GM18868 (cell line): Measurements from ENCODE around the gene SCCPDH.

Experiments used
- ATAC-seq: cut with Tn5 transposase; IDR thresholded peaks from one replicate; pipeline ENCODE4 v1.9.1; 2021; ENCODE audit warnings: mild to moderate bottlenecking, moderate library complexity; ENCODE audit not compliant: unreplicated experiment

Gene SCCPDH

DNA sequence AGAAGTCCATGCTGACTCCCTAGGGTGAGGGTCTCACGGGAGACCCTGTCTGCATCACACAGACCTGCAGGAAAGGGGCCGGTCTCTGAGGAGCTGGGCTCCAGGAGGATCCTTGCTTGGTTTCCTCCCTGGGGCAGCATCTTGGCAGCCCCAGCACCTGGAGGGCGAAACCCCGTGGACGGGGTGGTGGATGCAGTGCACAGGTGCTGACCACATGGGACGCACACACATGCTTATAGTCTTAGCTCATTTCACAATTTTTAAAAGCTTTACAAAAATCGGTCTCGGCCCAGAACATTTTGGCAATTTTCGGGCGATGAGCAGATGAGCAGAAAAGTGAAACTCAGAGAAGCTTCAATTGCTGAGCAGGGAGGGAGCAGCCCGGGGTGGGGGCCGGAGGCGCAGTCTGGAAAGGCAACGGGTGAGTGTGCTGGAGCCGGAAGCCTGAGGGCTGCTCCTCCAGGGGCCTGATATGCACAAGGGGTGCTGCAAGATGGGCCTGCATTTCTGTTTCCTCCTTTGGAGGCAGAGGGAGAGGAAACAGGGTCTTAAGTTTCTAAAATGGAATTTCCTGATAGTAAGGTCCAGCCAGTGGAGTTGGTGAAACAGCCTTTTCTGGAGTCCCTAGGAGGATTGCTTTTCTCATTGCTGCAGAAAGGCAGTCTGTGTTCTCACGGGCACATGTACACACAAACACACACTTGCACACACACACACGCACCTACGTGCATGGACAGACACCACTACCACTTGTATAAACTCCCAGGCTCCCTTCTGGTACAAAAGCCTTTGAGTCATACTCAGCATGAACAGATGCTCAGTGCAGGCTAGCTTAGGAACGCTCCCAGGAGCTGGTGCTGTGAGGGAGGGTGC lies 60.6 kb downstream of the SCCPDH start:
- peak; percentile 34 for ATAC-seq

DNA sequence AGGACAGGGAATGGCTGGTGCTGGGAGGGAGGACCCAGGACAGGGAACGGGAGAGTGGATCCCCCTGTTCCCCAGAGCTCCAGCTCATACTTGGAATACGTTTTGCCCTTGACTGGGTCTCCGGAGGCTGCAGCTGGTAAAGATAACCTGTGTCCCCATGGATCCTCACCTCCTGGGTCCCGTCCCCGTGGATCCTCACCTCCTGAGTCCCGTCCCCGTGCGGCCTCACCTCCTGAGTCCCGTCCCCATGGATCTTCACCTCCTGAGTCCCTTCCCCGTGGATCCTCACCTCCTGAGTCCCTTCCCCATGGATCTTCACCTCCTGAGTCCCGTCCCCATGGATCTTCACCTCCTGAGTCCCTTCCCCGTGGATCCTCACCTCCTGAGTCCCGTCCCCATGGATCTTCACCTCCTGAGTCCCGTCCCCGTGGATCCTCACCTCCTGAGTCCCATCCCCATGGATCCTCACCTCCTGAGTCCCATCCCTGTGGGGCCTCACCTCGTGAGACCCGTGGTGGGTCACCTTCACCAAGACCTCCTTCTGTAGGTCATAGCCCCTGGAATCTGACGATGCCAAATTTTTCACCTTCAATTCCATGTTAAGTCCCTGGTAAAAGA lies 61.4 kb downstream of the SCCPDH start:
- ATAC-seq, result no peak

DNA sequence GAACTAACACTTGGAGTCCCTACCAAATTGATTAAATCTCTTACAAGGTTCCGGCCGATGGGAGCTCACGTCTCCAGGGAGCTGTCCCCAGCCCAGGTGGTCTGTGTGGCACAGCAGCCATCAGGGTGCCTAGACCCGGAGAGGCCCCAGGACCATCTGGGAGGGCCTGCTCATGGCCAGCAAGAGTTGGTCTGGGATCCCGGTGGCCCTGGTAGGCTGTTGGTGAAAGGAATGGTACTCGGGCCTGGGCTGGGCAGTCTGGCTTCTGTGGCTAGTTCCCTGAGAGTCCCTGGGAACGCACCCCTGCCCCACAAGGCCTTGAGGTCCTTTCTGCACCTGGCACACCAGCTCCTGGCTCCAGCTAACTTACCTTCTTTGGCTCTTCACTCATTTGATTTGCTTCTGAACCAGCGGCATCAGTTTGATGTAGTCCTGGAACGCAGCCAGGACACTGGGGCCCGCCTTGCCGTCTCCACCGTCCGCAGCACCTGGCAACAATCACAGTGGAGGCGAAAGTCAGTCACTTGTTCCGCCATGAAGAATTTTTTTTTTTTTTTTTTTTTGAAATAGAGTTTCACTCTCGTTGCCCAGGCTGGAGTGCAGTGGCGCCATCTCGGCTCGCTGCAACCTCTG lies 62.5 kb downstream of the SCCPDH start:
- no peak for ATAC-seq

DNA sequence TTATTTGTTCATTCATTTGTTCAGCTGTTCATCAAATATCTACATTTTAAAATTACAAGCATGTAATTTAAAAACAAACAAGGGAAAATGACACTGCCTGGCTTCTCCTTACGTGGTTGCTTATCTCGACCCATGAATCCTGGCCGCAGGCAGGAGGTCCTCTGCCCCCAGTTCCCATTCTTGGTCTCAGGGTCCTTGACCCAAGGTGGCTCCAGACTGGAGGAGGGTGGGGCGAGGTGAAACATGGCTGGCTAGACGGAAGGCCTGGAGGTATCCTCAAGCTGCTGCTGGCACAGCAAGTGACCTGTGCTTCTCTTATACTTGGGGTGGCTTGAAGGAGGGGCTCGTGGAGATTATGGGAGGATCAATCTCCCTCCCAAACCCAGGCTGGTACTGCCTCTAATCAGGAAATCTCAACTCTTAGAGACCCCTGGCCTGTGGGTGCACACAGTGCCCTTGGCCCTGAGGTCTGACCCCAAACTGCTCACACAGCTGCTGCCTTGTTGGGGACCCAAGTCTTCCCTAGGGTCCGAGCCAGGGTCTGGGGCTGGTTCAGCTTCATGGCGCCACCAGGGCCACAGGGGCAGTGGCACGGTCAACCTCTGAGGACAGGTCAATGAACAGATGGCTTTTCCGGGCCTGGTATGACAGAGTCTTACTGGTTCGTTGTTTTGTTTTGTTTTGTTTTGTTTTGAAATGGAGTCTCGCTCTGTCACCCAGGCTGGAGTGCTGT lies 63.7 kb downstream of the SCCPDH start:
- no peak for ATAC-seq

DNA sequence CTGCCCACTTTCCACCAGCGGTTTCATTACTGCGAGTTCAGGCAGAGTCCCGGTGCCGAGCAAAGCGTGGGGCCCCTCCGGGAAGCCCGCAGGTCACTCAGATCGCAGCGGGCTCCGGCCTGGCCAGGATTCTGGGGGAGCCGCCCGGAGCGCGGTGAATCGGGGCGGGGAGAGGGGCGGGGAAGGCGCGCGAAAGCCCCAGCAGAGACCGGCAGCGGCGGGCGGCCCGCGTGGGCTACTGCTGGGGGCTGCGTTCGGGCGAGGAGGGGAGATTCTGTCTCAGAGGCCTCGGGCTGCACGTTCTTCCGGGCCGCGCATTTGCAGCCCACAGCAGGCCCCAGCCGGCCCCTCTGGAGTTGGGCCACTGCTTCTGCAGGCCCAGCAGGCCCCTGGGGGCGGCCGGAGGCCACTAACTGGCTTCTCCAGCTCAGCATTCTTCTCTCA lies 64.7 kb downstream of the SCCPDH start:
- ATAC-seq, result no peak

DNA sequence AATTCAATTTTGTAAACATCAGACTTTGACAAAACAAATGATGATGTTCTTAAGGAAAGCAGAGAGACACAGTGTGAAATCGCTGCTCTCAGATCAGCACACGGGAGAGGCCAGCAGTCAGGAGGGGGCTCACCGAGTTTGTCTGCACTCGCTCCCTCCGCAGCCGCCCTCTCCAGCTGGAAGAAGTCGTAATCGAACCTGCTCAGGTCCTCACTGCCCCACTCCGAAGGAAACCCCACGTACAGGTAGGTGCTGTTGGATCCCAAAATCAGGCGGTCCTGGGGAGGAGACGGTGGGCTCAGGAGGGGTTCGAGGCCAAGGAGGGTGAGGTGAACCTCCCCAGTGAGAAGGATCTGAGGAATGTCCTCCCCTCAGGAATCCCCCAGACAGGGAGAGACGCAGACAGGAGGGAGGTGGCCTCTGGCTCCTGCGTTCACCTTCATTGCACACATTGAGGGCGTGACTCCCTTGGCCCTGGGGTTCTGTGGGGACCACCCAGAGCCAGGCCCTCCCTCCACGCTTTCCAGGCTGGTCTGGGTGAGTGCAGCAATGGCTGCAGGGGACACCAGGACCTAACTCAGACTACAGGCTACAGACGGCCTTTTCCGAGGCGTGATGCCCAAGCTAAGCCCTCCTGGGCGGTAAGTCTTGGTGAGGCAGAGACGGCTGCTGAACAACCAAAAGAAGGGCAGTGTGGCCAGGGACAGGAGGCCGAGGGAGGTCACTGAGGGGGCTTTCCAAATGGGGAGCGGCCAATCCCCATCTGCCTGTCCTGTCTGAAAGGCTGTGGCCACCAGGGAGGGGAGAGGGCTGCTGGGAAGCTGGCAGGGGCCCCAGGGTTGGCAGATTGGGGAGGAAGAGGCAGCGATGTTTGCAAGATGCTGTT lies 65.5 kb downstream of the SCCPDH start:
- ATAC-seq, result no peak

DNA sequence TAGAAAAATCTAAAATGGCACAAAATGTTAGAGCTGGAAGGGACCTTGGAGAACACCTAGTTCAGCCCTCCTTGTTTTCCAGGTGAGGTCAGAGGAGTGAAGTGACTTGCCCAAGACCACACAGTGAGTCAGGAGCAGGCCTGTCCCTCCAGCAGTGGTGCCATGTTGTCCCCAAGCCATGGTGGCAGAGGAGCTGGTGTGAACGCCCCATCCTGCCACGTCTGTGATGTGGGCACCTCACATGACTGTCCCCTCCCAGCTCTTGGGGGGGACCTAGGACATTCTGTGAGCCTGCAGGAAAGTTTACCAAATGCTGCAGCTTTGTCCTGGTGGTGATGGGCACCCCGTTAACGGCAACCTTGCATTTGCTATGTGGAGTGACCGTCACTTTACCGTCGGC lies 66.2 kb downstream of the SCCPDH start:
- ATAC-seq, result no peak

DNA sequence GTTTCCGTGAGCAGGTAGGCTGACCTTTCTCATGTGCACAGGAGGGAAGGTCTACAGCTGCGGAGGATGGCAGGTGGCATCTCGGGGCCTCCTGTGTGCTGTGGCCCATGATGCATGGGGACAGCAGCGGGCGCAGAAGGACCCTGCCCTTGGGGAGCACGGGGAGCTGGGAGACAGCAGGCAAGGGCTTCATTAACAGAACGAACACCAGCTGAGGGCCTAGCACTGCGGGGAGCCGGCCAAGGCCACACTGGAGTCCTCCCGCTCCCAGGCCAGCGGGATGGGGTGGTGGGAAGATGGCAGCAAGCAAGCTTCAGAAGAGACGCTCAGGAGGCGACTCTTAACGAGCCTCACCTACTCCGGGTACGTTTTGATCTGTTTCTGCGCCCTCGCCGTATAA lies 66.6 kb downstream of the SCCPDH start:
- ATAC-seq, result no peak

DNA sequence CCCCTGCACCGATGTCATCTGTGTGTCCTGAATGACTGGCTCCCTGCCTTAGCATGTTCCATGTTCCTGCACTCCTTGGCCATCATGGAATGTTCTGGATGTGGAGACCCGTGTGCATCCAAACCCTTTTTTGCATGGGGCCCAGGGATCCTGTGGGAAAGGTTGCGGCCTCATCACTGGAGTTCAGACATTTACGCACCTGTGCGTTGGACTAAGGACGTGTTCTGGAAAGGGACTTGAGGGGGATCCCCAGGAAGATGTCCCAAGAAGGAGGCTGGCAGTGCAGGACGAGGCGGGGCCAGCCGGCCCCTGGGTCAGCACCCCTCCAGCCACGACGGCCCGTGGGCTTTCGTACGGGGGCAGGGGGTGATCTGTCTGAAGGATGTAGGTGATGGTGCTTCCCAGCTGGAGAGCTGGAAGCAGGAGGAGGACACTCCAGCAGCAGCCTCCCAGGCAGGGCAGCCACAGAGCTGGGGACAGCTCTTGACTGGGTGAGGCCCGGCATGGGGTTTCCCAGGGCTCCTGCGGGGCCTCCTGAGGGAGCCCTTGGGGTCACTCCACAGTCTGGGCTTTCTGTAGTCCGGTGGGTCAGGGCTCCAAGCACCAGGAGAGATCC lies 67.2 kb downstream of the SCCPDH start:
- ATAC-seq, result no peak

DNA sequence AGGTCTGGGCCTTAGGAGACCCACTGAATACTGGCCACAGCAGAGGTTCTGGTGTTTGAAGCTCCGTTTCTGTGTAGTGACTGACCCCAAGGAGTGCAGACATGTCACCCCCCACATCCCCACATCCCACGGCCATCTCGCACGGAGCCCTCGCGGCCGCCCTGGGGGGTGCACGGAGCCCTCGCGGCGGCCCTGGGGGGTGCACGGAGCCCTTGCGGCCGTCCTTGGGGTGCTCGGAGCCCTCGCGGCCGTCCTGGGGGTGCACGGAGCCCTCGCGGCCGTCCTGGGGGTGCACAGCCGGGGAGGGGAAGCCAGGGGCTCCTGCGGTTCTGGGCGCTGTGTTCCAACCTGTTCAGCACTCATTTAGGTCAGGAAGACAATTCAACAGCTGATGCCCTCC lies 68.4 kb downstream of the SCCPDH start:
- ATAC-seq, result no peak

DNA sequence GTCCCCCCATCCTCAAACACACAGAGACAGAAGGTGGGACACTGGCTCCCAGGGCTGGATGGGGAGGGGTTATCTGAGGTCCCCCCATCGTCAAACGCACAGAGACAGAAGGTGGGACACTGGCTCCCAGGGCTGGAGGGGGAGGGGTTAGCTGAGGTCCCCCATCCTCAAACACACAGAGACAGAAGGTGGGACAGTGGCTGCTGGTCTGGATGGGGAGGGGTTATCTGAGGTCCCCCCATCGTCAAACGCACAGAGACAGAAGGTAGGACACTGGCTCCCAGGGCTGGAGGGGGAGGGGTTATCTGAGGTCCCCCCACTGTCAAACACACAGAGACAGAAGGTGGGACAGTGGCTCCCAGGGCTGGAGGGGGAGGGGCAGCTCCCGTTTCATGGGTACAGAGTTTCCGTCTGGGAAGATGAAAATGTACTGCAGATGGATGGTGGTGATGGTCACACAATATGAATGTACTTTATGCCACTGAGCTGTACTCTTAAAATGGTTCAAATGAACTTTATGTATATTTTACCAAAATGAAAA lies 69.2 kb downstream of the SCCPDH start:
- no peak for ATAC-seq

DNA sequence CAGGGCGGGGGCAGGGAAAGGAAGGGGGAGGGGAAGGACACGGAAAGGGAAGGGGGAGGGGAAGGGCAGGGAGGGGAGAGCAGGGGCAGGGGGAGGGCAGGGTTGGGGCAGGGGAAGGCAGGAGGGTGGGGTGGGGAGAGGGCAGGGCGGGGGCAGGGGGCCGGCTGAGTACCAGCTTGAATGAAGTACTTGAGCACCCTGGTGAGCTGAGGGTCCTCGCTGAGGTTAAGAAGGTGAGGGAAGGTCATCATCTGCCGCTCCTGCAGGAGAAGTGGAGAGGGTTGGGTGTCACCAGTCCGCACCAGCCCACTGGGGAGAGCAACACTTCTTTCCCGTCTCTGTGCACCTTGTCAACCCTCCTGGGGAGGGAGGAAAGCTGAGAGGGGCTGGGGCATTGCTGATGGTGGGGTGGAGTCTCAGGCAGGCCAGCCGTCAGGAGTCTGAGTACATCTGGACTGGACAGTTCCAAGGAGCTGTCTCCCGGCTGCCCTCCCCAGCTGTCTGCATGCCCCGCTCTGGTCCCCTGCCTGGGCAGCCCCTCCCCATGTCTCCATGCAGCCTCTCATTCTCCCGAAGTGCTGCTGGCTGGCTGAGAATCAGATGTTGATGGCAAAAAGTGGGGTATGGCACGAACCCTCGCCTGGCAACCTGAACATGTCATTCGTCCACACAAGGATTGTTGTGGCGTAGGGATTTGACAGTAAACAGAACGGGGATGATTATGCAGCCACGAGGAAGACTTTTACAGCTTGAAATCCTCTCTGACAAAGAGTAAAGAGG lies 70.0 kb downstream of the SCCPDH start:
- no peak for ATAC-seq

DNA sequence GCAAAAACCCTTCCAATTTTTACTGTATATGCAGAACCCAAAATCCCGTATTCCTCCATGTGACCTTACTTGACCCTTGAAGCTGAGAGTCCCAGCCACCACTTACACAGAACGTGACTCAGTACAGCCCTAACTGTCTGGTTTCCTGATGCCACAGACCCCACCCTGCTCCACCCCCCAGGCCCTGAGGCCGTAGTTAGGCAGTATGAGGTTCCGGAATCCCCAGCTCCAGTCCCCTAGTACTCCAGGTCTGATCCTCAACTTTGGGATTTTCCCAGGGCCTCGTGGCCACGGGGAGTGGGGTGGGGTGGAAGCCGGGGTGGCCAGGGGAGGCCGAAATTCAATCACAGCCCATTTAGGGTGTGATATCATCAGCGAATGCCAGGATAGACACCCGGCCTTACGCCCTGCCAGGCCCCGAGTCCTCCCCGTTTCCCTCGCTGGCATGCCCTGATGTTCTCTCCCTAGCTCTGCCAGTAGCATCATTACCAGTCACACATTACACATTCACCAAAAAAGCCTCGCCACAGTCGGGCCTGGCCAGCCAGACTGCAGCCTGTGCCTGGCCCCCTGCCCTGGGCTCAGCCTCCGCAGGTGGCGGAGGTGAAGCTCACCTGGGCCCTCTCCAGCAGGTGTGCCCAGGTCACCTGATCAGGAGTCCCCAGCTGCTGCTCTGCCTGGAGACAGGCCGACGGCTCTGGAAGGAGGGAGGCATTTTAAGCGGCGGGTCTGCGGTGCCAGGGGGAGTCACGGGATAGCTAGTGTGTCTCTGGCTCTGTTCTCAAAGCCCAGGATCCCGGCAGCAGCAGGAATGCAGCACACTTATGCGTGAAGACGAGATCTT lies 70.8 kb downstream of the SCCPDH start:
- ATAC-seq, result no peak

DNA sequence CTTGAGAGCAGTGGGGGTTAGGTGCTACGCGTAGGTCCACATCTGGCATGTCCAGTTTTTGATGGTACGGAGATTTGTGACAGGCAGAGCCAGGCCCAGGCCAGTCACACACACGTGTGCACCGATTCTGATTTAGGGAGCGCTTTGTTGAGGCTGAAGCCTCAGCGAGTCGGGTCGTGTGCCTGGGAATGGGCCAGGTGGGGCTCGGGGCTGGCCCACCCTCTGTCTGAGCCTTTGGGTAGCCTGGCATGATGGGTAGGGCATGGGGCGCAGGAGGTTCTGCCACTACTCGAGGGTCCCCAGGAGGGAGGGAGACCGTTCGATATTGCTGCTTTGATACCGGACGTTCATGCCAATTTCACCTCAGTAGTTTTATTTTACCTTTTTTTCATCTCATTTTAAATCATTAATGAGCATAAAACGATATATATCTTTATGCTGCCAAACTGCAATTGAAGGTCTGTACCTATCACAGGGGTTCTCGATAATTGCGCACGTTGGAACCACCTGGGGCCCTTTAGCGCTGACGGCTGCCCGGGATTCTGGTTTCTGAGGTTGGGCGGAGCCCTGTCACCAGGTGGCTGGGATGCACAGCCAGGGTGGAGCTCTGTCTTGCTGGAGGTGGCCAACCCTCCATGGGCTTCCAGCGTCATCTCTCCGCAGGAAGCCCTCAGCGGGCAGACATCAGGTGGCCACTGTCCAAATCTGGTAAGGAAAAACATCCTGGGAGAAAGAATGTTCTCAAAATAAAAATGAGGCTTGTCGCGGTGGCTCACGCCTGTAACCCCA lies 71.9 kb downstream of the SCCPDH start:
- no peak for ATAC-seq

DNA sequence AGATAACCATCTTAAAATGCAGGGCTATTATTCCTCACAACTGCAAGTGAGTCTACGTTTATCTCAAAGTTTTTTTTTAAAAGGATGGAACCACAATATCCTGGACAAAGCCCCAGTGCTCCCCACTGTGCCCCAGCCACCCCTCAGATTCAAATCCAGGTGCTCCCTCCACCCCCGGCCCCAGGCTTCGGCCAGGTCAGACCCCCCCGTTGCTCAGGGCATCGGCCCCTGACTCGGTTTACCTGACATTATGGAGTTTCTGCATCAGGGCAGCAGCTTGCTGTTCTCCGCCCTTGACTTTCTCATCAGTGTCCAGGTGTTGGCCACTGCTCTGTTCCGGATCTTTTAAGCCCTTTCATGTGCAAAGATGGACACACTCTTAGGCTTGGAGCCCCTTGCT lies 72.9 kb downstream of the SCCPDH start:
- no peak for ATAC-seq

DNA sequence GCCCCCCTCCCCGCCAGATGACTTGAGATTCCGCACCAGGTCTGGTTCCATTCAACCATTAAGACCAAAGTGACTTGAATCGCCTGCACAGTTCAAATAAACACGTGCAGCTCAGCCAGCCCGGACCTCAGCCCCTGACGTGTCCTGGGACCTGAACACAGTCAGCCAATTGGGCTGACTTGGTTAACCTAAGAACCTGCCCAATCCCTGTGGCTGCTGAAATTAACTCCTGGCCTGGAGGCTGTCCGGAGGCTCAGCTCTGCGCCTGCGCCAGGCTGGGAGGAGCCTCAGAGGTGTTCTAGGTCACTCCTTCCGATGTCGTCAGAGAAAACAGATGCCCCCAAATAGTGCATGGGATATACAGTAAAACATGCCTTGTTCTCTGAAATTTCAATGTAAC lies 73.4 kb downstream of the SCCPDH start:
- ATAC-seq, result no peak

DNA sequence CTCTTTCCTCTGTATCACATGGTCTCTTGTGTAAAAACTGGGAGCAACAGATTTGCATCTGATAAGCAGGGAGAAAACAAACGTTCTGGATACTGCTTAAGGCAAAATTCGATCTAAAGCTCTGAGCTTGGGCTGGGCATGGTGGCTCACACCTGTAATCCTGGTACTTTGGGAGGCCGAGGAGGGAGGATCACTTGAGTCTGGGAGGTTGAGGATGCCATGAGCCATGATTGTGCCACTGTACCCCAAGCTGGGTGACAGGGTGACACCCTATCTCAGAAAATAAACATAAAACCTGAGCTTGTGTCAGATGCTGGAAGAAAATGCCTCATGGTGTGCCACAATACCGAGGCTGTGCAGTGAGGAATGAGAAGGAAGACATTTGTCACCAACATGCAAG lies 73.9 kb downstream of the SCCPDH start:
- ATAC-seq, result no peak
